Gastroesophageal sphincter (tissue), 3 donors: ENCODE measurements around the gene CTNND2.

Experiments used
- CTCF ChIP-seq, 4 experiments: fragments of 200-600 bp in 2 of 4; fragments of 450-650 bp in 2 of 4; sonication (generic) in 1 of 4; IDR thresholded peaks; one replicate each; pipeline ENCODE4 v1.5.1; 2017 to 2019; ENCODE audit warnings: antibody characterized with exemption in 4 of 4, mild to moderate bottlenecking in 2 of 4, moderate library complexity in 2 of 4
- EP300 ChIP-seq: sonication (generic); formaldehyde crosslinking; IDR thresholded peaks from one replicate; pipeline ENCODE4 v1.6.1; 2017; ENCODE audit warnings: antibody characterized with exemption, mild to moderate bottlenecking
- POLR2A ChIP-seq, 2 donors: fragments of 450-650 bp; IDR thresholded peaks; one replicate each; pipeline ENCODE4 v1.6.1; 2017; ENCODE audit warnings: antibody characterized with exemption in 2 of 2, mild to moderate bottlenecking in 2 of 2, moderate library complexity in 1 of 2
- POLR2AphosphoS5 ChIP-seq: sonication (generic); formaldehyde crosslinking; IDR thresholded peaks from one replicate; pipeline ENCODE4 v1.6.1; 2017; ENCODE audit warnings: antibody characterized with exemption

GRCh38 chr5:11044581-11044980 is 859.7 kb downstream of the CTNND2 start:
- TF ChIP-seq CTCF (IDR thresholded peaks at IDR 0.05) (no peak), POLR2A (IDR thresholded peaks at IDR 0.05) (no peak), POLR2AphosphoS5 (no peak), EP300 (no peak)
